Tracheal epithelial cell (primary cell): Measurements from ENCODE around the gene PPP6C. TPM values are rescaled to one million over a fixed set of nuclear protein-coding genes. Genes with fewer than 3 reads are reported as not detected.

Source experiments
- total RNA-seq: library from RNA; depleted of rRNA; stranded (reverse); fragments of >200 nt; gene quantifications from 2 replicates; pipeline ENCODE4 v1.2.1, GENCODE V29; 2014

PPP6C gene
- total RNA-seq = 11.8 and 15.1 TPM in 2 replicates

DNA sequence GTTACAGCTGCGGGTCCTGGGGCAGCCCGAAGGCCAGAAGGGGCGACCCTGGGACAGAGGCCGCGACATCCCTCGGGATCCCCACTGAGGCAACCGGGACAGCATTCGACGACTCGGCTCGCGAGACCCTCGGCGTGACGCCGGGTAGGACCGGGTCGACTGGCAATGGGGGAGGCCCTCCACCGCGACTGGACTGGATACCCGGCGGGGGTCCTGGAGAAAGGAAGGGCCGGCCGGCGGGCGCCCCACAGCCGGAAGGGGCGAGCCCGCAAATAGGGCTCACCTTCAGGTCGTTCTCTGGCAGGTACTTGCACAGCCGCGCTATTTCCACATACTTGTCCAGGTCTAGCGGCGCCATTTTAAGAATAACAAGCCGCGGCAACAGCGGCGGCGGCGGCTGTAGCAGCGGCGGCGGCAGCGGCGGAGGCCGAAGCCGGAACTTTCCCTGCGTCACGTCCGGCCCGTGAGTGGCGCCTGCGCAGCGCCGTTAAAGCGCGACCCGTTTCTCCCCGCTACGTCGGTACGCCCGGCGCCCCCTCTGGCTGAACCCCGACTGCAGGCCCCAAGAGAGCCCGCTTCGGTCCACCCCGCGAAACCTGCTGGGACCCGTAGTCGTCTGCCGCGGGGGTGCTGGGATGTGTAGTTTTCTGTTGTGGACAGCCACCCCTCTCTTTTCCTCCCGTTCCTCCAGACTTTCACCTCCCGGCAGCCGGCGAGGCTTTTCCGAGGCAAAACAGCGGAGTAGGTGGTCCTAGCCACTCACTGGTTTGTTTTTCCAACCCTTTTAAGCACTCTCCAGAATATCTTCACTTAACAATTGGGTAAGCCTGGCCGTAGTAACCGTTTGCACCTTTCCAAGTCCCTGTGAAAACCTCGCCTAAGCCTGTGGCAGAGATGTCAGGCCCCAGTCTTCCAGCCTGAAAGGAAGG, at the start of gene PPP6C:
Gene PPP6C (minus strand): TSS at position 443 of the 929 bp plus-strand sequence. CDS start 85 bp downstream, at position 358.

DNA sequence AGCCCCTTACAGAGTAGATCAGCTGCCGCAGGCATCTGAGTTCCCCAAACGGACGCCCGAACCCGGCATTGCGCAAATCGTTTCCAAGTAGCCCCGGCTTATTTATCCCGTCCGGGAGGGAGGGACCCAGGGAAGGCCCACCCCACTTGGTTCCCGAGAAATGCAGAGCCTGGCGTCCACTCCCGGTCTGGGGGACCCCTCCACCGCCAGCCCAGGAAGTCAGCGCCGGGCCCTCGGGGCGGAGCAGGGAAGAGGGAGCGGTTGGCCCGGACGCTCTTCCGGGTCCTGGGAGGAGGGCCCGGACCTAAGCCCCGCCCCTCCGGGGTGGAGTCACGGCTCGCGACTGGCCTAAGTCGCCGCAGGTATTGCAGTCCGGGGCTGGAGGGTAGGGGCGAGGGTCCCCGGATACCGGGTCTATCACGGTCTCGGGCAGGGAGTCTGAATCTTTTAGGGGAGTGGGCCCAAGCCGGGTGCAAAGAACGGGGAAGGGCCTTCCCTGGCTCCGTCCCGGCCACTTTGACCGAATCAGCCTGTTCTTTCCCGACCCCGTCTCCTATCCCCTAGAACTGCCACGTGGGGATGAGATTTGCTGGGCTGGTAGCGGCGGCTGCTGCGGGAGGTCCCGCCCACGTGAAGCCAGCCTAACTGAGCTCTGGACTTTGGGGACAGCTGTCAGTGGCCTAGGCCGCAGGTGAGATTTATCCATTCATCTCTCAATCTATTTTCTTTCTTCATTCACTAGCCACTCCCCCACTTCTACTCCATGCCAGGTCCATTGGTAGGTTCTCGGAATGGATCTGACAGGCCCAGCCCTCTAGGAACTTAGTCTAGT, 10.8 kb upstream of the PPP6C start, which contains the start of gene RABEPK:
Gene RABEPK (plus strand): TSS at position 327 of the 832 bp plus-strand sequence. CDS start 2,472 bp downstream, outside the sequence.

DNA sequence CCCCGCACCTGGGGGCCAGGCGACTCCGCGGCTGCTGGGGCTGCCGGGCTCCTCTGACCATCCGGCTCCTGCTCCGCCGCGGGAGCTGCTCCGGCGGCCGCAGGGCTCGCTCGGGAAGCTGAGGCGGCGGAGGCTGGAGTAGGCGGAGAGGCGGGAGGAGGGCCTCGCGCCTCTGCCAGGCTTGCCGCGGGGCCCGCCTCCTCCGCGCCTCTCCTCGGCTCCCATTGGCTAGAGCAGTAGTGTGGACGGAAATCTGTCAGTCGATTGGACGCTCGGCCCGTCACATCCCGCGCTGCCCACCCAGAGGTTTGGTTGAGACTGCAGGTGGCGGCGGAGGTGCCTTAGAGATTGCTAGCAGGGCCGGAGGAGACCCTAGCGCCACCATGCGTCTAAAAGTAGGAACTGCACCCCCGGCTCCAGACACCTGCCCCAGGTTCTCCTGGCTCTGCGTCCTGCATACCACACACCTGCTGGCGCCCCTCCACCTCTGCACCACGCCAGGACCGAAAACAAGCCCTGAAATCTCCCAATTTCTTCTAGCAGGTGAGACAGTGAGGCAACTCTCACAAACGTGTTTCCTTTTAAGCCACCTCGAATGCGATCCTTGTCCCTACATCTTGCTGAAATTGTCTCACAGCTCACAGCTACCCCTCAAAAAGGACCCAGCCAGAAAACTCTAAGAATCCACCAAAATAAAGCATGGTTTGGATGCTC, 46.1 kb downstream of the PPP6C start, which contains the start of gene SCAI:
Gene SCAI (minus strand): TSS at position 152 of the 714 bp plus-strand sequence. CDS start 91 bp downstream, at position 61.

Other genes with a start within 250 kb of the PPP6C start
- 7.0 TPM in 2 replicates for gene GOLGA1, start 248.7 kb downstream of the PPP6C start, total RNA-seq
- gene SCAI, start 46.3 kb downstream of the PPP6C start, total RNA-seq = 3.9 and 6.0 TPM in 2 replicates
- gene RABEPK, start 10.7 kb upstream of the PPP6C start, total RNA-seq = 29.0 and 38.6 TPM in 2 replicates
- gene HSPA5, start 51.5 kb upstream of the PPP6C start, total RNA-seq = 206 and 224 TPM in 2 replicates
- gene GAPVD1, start 72.0 kb upstream of the PPP6C start, total RNA-seq = 37.6 and 61.6 TPM in 2 replicates